ENCODE results near the gene TSEN54.
"Not testable (repeated sequence)": the region's sequence is repeated elsewhere in the genome, so short reads cannot be mapped to it uniquely, and the experiment has no call there.

The TSEN54 gene

DNA sequence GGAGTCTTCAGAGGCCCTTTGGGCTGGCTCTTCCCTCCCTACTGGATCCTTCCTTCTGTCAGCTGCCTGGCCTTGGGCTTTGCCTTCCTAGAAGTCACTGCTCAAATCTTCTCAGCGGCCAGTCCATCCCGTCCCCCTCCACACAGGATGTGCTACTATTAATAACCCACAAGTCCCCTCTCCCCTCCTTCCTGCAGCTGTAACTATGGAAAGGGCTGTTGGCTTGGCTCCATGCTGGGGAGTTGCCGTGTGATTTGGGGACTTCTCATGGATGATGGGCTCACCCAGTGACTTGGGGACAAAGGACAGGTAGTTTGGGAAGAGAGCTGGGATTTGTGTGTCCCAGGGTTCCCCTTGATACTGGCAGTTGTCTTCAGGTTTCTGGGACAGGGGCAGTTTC, 40.5 kb upstream of the TSEN54 start:
- H3K27ac ChIP-seq = no peak overlapping the region
- DNase-seq (ENCODE audit: low read depth, low spot score) = no peak
- H3K9me3 ChIP-seq (ENCODE audit: low read depth, low read length) = no peaks in the 10 kb centered on the region
- H3K9ac ChIP-seq (ENCODE audit: insufficient read length) = no peak overlapping the region
- no peak for TF ChIP-seq POLR2AphosphoS5 (IDR thresholded peaks at IDR 0.05; ENCODE audit: borderline replicate concordance, low read depth, low read length)
- TF ChIP-seq FOXP2 (optimal IDR thresholded peaks at IDR 0.05; ENCODE audit: control extremely low read depth, extremely low read length, insufficient read depth) = no peak
- TF ChIP-seq EZH2 (IDR thresholded peaks at IDR 0.05) = no peak
- peaks cover 16% of the 10 kb centered on the region; the same call in 1 of the 2 replicates for H3K36me3 ChIP-seq (ENCODE audit: insufficient read depth, low read length)
- no peak overlapping the region for H3K4me3 ChIP-seq

DNA sequence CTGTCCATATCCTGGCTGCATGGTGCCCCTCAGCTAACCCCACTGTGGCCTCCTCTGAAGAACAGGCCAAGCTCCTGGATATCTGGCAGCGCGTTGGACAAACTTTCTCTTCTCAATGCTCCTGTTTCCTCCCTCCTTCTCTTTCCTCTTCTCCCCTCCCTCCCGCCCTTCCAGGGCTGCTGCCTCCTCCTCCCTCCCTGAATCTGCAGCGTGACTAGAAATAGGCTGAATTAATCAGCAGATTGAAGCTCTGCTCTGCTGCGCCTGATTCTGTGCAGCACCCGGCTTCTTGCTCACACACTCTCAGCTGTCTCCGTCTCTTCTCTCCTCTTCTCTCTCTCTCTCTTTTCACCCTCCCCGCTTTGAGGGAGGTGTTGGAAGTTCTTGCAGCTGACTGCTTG, 40.1 kb upstream of the TSEN54 start:
- no peak for TF ChIP-seq FOXP2 (optimal IDR thresholded peaks at IDR 0.05; ENCODE audit: control extremely low read depth, extremely low read length, insufficient read depth)
- no peak for TF ChIP-seq POLR2AphosphoS5 (IDR thresholded peaks at IDR 0.05; ENCODE audit: borderline replicate concordance, low read depth, low read length)
- TF ChIP-seq EZH2 (IDR thresholded peaks at IDR 0.05) = no peak
- DNase-seq (ENCODE audit: low read depth, low spot score) = no peak
- Histone ChIP-seq H3K9me3 (ENCODE audit: low read depth, low read length) (no peaks in the 10 kb centered on the region), H3K36me3 (ENCODE audit: insufficient read depth, low read length) (peaks cover 16% of the 10 kb centered on the region; the same call in 1 of the 2 replicates), H3K27ac (no peak overlapping the region), H3K4me3 (no peak overlapping the region), H3K9ac (ENCODE audit: insufficient read length) (no peak overlapping the region)

DNA sequence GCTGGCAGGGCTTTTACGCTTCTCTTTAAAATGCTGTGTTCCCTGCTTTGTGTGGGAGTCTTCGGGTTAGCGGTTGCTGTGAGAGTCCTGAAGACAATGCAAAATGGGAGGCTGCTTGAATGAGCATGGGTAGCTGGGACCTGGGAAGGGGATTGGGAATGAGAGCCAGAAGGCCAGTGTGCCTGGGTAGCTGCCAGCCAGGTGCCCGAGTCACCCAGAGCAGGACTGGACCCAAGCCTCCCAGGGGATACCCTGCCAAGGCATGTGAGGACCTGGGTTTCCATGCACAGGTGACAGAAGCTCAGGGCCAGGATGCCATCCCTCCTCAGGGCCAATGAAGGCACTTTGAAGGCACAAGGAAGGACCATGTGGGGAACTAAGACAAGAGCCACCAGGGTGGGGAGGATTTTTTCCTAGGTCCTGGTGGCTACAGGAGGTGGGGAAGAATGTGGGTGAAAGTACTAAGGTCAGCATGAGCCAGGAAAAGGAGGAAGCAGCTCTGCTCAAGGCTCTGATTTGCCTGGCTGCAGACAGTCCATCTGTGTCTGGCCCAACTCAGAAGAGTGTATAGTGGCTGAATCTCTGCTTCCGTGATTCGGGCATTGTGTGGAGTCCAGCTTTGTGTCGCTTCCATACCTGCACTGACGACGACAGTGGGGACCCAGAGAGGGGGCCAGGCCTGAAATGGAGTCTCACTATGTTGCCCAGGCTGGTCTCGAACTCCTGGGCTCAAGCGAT, 39.4 kb upstream of the TSEN54 start:
- Histone ChIP-seq H3K27ac (no peak overlapping the region), H3K36me3 (ENCODE audit: insufficient read depth, low read length) (peaks cover 15% of the 10 kb centered on the region; the same call in 1 of the 2 replicates), H3K4me3 (no peak overlapping the region), H3K9me3 (ENCODE audit: low read depth, low read length) (no peaks in the 10 kb centered on the region), H3K9ac (ENCODE audit: insufficient read length) (no peak overlapping the region)
- DNase-seq (ENCODE audit: low read depth, low spot score) = no peak
- TF ChIP-seq POLR2AphosphoS5 (IDR thresholded peaks at IDR 0.05; ENCODE audit: borderline replicate concordance, low read depth, low read length) = no peak
- TF ChIP-seq EZH2 (IDR thresholded peaks at IDR 0.05) = no peak
- TF ChIP-seq FOXP2 (optimal IDR thresholded peaks at IDR 0.05; ENCODE audit: control extremely low read depth, extremely low read length, insufficient read depth) = no peak

DNA sequence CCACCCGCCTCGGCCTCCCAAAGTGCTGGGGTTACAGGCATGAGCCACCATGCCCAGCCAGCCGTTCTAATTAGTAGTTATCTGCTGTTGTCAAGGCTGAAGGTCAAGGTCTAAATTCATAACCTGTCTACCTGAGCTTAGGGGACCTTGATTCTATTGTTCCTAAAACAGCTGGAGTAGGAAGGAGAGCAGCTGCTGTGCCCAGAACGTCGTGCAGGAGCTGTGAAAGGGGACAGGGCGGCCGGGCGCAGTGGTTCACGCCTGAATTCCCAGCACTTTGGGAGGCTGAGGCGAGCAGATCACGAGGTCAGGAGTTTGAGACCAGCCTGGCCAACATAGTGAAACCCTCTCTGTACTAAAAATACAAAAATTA, 38.9 kb upstream of the TSEN54 start:
- not testable (repeated sequence) for DNase-seq (ENCODE audit: low read depth, low spot score); H3K27ac ChIP-seq; H3K9ac ChIP-seq (ENCODE audit: insufficient read length); H3K4me3 ChIP-seq; H3K36me3 ChIP-seq (ENCODE audit: insufficient read depth, low read length); H3K9me3 ChIP-seq (ENCODE audit: low read depth, low read length)

DNA sequence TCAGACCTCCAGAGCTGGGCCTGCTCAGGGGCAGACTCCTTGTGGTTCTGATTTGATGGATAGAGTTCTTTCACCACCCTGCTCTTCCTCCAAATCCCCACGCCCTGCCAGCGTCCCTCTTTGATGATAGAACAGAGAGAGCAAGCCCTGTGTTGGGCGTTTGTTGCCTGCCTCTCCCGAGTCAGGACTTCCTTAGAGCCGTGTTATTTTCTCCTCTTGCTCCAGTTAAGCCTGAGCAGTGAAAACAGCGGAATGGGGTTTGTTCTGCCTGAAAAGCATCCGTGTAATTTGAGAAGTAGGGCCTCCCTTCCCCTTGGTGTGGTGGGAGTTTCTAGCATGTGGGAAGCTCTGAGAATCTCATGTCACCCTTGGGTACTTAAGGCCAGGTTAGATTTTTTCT, 37.8 kb upstream of the TSEN54 start:
- H3K9ac ChIP-seq (ENCODE audit: insufficient read length) = no peak overlapping the region
- DNase-seq (ENCODE audit: low read depth, low spot score) = no peak
- no peaks in the 10 kb centered on the region for H3K9me3 ChIP-seq (ENCODE audit: low read depth, low read length)
- no peak for TF ChIP-seq POLR2AphosphoS5 (IDR thresholded peaks at IDR 0.05; ENCODE audit: borderline replicate concordance, low read depth, low read length)
- no peak for TF ChIP-seq EZH2 (IDR thresholded peaks at IDR 0.05)
- no peak for TF ChIP-seq FOXP2 (optimal IDR thresholded peaks at IDR 0.05; ENCODE audit: control extremely low read depth, extremely low read length, insufficient read depth)
- no peak overlapping the region for H3K4me3 ChIP-seq
- 0 out of 2 replicates have a peak overlapping the region, but pooled peaks have one; percentile 19 for H3K27ac ChIP-seq
- H3K36me3 ChIP-seq (ENCODE audit: insufficient read depth, low read length) = no peaks in the 10 kb centered on the region; the same call in 1 of the 2 replicates

DNA sequence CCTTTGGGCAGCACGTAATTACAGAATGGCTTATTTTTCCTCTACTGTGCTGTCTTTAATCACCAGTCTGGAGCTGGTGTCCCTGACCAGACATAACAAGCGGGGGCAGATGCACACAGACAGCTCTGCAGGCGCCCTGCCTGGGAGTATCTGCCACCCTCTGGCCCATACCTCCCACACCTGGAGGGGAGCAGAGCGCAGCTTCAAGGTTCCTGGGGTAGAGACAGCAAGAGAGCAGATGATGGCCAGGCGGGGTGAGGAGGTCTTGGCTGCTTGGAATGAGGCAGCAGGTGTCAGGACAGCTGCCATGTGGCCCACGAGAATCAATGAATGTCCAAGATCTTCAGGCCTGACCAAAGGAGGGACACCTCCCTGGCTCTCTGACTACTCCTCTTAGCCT, 36.0 kb upstream of the TSEN54 start:
- Histone ChIP-seq H3K36me3 (ENCODE audit: insufficient read depth, low read length) (no peaks in the 10 kb centered on the region), H3K4me3 (no peak overlapping the region), H3K9ac (ENCODE audit: insufficient read length) (no peak overlapping the region), H3K9me3 (ENCODE audit: low read depth, low read length) (no peaks in the 10 kb centered on the region), H3K27ac (no peak overlapping the region)
- no peak for TF ChIP-seq FOXP2 (optimal IDR thresholded peaks at IDR 0.05; ENCODE audit: control extremely low read depth, extremely low read length, insufficient read depth)
- TF ChIP-seq EZH2 (IDR thresholded peaks at IDR 0.05) = no peak
- no peak for TF ChIP-seq POLR2AphosphoS5 (IDR thresholded peaks at IDR 0.05; ENCODE audit: borderline replicate concordance, low read depth, low read length)
- DNase-seq (ENCODE audit: low read depth, low spot score) = no peak

DNA sequence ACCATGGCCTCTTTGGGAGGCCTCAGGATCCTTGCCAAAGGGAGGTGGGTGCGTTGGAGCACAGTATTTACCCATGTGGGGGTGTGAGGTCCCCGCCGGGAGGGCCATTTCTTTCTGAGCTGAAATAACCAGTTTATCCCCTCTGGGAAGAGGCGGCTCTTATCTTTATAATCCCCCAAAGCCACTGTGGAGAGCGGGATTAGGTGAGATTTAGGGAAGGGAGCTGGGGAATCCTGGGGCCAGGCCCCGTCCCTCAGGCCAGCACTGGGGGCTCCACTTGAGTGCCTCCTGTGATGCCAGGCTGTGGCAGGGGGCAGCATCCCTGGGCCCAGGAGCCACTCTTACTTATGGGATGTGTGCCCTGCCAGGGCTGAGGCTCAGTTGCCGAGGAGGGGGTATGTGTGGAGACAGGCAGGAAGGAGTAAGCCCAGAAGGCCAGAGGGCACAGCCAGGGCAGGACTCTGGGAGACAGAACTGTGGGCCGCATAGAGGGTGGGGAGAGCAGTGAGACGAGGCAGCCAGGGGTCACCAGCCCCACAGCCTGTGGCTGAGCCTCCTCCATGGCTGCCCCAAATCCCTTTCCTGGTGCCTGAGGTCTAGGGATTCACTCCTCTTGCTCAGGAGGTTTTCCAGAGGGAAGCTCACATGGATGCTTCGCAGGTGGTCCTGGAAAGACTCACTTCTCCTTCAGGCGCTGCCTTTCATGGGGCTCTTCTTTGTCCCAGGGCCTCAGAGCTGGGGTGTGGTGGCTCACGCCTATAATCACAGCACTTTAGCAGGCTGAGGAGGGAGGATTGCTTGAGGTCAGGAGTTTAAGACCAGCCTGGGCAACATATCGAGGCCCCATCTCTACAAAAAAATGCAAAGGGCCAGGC, 34.9 kb upstream of the TSEN54 start:
- H3K9ac ChIP-seq (ENCODE audit: insufficient read length) = no peak overlapping the region
- no peak for DNase-seq (ENCODE audit: low read depth, low spot score)

DNA sequence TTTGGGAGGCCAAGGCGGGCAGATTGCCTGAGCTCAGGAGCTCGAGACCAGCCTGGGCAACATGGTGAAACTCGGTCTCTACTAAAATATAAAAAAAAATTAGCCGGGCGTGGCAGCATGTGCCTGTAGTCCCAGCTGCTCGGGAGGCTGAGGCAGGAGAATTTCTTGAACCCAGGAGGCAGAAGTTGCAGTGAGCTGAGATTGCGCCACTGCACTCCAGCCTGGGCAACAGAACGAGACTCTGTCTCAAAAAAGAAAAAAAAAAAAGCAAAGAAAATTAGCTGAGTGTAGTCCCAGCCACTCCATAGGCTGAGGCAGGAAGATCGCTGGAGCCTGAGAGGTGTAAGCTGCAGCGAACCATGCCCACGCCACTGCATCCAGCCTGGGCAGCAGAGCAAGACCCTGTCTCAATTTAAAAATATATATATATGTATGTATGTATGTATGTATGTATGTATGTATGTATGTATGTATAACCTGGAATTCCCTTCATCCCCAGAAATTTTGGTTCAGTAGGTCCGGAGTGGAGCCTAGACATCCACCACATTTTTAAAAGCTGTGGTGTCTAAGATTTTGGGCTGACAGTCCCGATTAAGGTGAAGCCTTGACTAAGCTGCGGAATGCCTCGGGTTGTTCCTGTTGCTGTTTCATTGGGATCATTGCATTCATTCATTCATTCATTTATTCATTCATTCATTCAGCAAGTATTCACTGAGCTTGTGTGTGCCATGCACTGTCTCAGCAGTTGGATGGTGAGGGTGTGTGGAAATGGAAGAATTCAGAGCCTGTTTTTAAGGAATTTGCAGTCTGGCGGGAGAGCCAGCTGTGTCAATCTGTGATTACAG, 34.0 kb upstream of the TSEN54 start:
- no peaks in the 10 kb centered on the region for H3K36me3 ChIP-seq (ENCODE audit: insufficient read depth, low read length)
- H3K27ac ChIP-seq = no peak overlapping the region
- no peak for TF ChIP-seq FOXP2 (optimal IDR thresholded peaks at IDR 0.05; ENCODE audit: control extremely low read depth, extremely low read length, insufficient read depth)
- no peak for TF ChIP-seq POLR2AphosphoS5 (IDR thresholded peaks at IDR 0.05; ENCODE audit: borderline replicate concordance, low read depth, low read length)
- no peak for TF ChIP-seq EZH2 (IDR thresholded peaks at IDR 0.05)
- H3K9ac ChIP-seq (ENCODE audit: insufficient read length) = no peak overlapping the region
- DNase-seq (ENCODE audit: low read depth, low spot score) = no peak
- H3K4me3 ChIP-seq = no peak overlapping the region
- H3K9me3 ChIP-seq (ENCODE audit: low read depth, low read length) = no peaks in the 10 kb centered on the region

More for the DNA sequence above, 34.9 kb upstream of the TSEN54 start:
- Histone ChIP-seq H3K9me3 (ENCODE audit: low read depth, low read length) (no peaks in the 10 kb centered on the region), H3K36me3 (ENCODE audit: insufficient read depth, low read length) (no peaks in the 10 kb centered on the region), H3K27ac (no peak overlapping the region), H3K4me3 (no peak overlapping the region)
- TF ChIP-seq FOXP2 (optimal IDR thresholded peaks at IDR 0.05; ENCODE audit: control extremely low read depth, extremely low read length, insufficient read depth) = no peak
- no peak for TF ChIP-seq EZH2 (IDR thresholded peaks at IDR 0.05)
- no peak for TF ChIP-seq POLR2AphosphoS5 (IDR thresholded peaks at IDR 0.05; ENCODE audit: borderline replicate concordance, low read depth, low read length)

All from SK-N-MC (cell line).